ENCODE data around the gene SAMHD1.
A peak's percentile ranks its signal among the peaks of the same experiment; 100 is the strongest.
"Not testable (repeated sequence)": the region's sequence is repeated elsewhere in the genome, so short reads cannot be mapped to it uniquely, and the experiment has no call there.

SAMHD1 gene

DNA sequence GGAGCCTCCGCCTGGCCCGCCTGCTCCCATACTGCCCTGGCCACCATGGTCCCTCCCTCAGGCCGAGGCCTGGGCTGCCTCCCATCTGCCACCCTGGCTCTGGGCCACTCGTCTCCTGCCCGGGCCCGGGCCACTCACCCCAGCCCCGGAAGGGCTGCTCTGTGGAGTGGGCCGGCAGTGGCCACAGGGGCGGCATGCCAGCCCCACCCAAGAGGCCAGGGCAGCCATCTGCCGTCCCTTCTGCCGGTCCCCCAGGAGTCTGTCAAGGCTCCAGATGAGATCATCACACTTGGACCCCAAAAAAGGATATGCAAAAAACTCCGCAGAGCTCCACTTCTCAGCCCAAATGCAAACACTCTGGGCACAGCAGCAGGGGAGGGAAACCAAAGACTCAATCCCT lies 99.3 kb downstream of the SAMHD1 start:
- Mint-ChIP-seq H3K27me3 (no peaks in the 10 kb centered on the region), H3K36me3 (peaks cover 5 to 30% of the 10 kb centered on the region in 2 donors), H3K9me3 (no peaks in the 10 kb centered on the region), H3K27ac (peak overlapping the region; percentile 63), H3K4me3 (no peak overlapping the region), H3K4me1 (peaks cover 47 to 73% of the 10 kb centered on the region in 2 donors)
- DNase-seq = no peak
- ATAC-seq (replicated peaks) = no peak

- peaks cover 2 to 28% of the 10 kb centered on the region in 2 donors for H3K36me3 Mint-ChIP-seq
- H3K9me3 Mint-ChIP-seq = no peaks in the 10 kb centered on the region
- ATAC-seq (replicated peaks) (no peak), DNase-seq (no peak)
- H3K4me3 Mint-ChIP-seq = peak overlapping the region in 1 of 2 donors; percentile 1
- peaks cover 44 to 73% of the 10 kb centered on the region in 2 donors for H3K4me1 Mint-ChIP-seq
- H3K27me3 Mint-ChIP-seq = no peaks in the 10 kb centered on the region
- H3K27ac Mint-ChIP-seq = peak overlapping the region; percentile 63
Observed at GRCh38 chr20:36851490-36851889, 100.0 kb downstream of the SAMHD1 start.

- Mint-ChIP-seq H3K9me3 (no peaks in the 10 kb centered on the region), H3K36me3 (peaks cover 2 to 28% of the 10 kb centered on the region in 2 donors), H3K27me3 (no peaks in the 10 kb centered on the region), H3K4me1 (peaks cover 40 to 73% of the 10 kb centered on the region in 2 donors), H3K27ac (no peak overlapping the region), H3K4me3 (no peak overlapping the region)
- DNase-seq (no peak), ATAC-seq (replicated peaks) (peak; percentile 53 to 70)
Observed at GRCh38 chr20:36850759-36851158, 100.7 kb downstream of the SAMHD1 start.

- Mint-ChIP-seq H3K36me3 (peaks cover 2 to 28% of the 10 kb centered on the region in 2 donors), H3K27me3 (no peaks in the 10 kb centered on the region), H3K4me3 (no peak overlapping the region), H3K27ac (no peak overlapping the region), H3K9me3 (no peaks in the 10 kb centered on the region), H3K4me1 (peaks cover 40 to 77% of the 10 kb centered on the region in 2 donors)
- ATAC-seq (replicated peaks) = no peak
- DNase-seq = no peak
Observed at GRCh38 chr20:36849333-36850065, 102.0 kb downstream of the SAMHD1 start.

- Mint-ChIP-seq H3K4me3 (no peak overlapping the region), H3K27me3 (no peaks in the 10 kb centered on the region), H3K36me3 (peaks cover 2 to 24% of the 10 kb centered on the region in 2 donors), H3K9me3 (no peaks in the 10 kb centered on the region), H3K4me1 (peaks cover 36 to 74% of the 10 kb centered on the region in 2 donors), H3K27ac (peak overlapping the region; percentile 51)
- ATAC-seq (replicated peaks) = no peak
- no peak for DNase-seq
Observed at GRCh38 chr20:36848677-36849076, 102.8 kb downstream of the SAMHD1 start.

DNA sequence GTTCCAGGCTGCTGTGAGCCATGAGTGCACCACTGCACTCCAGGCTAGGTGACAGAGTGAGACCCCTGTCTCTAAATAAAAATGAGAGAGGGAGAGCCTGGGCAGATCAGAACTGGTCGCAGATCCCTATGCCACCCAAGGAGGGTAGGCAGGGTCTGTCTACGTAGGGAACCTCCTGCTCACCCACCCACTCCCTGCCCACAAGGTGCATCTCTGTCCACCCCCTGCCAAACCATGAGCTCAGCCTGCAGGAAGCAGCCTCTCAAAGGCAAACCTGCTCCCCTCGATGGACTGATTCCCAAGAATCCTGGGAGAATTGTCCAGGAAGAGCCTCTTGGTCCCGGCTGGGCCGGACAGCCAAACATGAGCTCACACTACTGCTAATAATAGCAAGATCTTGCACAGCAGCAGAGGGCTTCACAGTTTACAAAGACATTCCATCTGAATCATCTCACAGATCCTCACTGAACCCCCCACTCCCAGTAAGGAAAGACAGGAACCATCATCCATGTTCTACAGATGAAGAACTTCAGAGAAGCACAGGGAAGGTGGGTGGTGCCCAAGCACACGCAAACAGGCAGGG lies 103.3 kb downstream of the SAMHD1 start:
- DNase-seq = no peak
- Mint-ChIP-seq H3K4me1 (peaks cover 41 to 77% of the 10 kb centered on the region in 2 donors), H3K27me3 (no peaks in the 10 kb centered on the region), H3K36me3 (peaks cover 2 to 28% of the 10 kb centered on the region in 2 donors), H3K4me3 (peak overlapping the region in 1 of 2 donors; percentile 16), H3K27ac (peak overlapping the region; percentile 51), H3K9me3 (no peaks in the 10 kb centered on the region)
- ATAC-seq (replicated peaks) = no peak

- no peaks in the 10 kb centered on the region for H3K9me3 Mint-ChIP-seq
- H3K27ac Mint-ChIP-seq = peak overlapping the region; percentile 65
- no peak for ATAC-seq (replicated peaks)
Observed at GRCh38 chr20:36847710-36848040, 103.8 kb downstream of the SAMHD1 start.

GRCh38 chr20:36847009-36847709 lies 104.3 kb downstream of the SAMHD1 start:
- peaks cover 47 to 83% of the 10 kb centered on the region in 2 donors for H3K4me1 Mint-ChIP-seq
- H3K9me3 Mint-ChIP-seq = no peaks in the 10 kb centered on the region
- peaks cover 4 to 26% of the 10 kb centered on the region in 2 donors for H3K36me3 Mint-ChIP-seq
- DNase-seq (no peak), ATAC-seq (replicated peaks) (no peak)
- peak overlapping the region; percentile 99 for H3K27ac Mint-ChIP-seq
- no peak overlapping the region for H3K4me3 Mint-ChIP-seq
- no peaks in the 10 kb centered on the region for H3K27me3 Mint-ChIP-seq

More at GRCh38 chr20:36847710-36848040, 103.8 kb downstream of the SAMHD1 start:
- H3K36me3 Mint-ChIP-seq = peaks cover 2 to 25% of the 10 kb centered on the region in 2 donors
- H3K27me3 Mint-ChIP-seq = no peaks in the 10 kb centered on the region
- no peak for DNase-seq
- peaks cover 45 to 80% of the 10 kb centered on the region in 2 donors for H3K4me1 Mint-ChIP-seq
- peak overlapping the region in 1 of 2 donors; percentile 16 for H3K4me3 Mint-ChIP-seq

DNA sequence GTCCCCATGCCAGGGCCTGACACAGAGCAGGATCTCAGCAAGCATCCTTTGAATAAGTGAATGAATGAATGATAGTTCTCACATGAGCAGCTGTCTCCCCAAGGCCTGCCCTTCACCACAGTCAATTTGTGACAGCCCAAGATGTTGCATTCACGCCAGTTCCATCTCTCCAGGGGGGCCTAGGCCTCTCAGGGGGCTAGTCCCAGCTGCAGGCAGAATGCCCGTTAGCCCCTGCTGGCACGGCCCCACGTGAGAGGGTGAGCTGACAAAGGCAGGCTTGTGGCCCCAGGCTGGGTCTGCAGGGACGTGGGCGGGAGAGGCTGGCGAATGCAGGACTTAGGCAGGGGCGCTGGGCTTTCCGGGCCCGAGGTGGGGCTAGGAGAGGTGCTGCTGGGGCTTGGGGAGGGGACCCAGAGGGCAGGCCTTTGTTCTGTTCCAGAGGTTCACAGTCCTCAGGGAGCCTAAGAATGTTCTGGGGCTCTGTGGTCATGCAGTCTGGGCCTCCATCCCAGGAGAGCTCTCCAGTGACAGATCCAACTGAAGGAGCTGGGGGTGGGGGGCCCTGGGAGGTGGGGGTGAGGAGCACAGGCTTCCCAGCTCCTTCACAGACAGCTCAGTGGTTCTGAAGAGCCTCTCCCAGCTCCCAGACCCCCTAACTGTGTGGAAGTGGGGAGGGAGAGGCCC lies 106.1 kb downstream of the SAMHD1 start:
- peak overlapping the region; percentile 99 for H3K27ac Mint-ChIP-seq
- H3K4me1 Mint-ChIP-seq = peaks cover 40 to 80% of the 10 kb centered on the region in 2 donors
- peaks cover 0 to 2% of the 10 kb centered on the region in 2 donors for H3K9me3 Mint-ChIP-seq

GRCh38 chr20:36841030-36841429 lies 110.5 kb downstream of the SAMHD1 start:
- Mint-ChIP-seq H3K36me3 (peaks cover 21 to 37% of the 10 kb centered on the region in 2 donors), H3K4me3 (peak overlapping the region in 1 of 2 donors; percentile 18), H3K27ac (peak overlapping the region; percentile 86), H3K4me1 (peaks cover 42 to 76% of the 10 kb centered on the region in 2 donors)
- not testable (repeated sequence) for DNase-seq; H3K27me3 Mint-ChIP-seq; H3K9me3 Mint-ChIP-seq; ATAC-seq (replicated peaks)

More for the DNA sequence above, 106.1 kb downstream of the SAMHD1 start:
- peak; percentile 54 for DNase-seq
- peak; percentile 38 to 44 for ATAC-seq (replicated peaks)
- H3K27me3 Mint-ChIP-seq = no peaks in the 10 kb centered on the region
- peak overlapping the region; percentile 77 to 81 for H3K4me3 Mint-ChIP-seq
- H3K36me3 Mint-ChIP-seq = peaks cover 2 to 20% of the 10 kb centered on the region in 2 donors
